Heart left ventricle (tissue), 16 donors: ENCODE results near the gene MAP2K5. TPM values are rescaled to one million over a fixed set of nuclear protein-coding genes. Genes with fewer than 3 reads are reported as not detected.

ENCODE experiments used
- ATAC-seq, 4 donors: fragments of 200-7000 bp; cut with Tn5 transposase; one replicate each; pipeline ENCODE4 v1.9.1; 2020 to 2022; ENCODE audit warnings: moderate library complexity in 4 of 4, mild to moderate bottlenecking in 3 of 4, moderate number of reproducible peaks in 1 of 4
- DNase-seq, 5 donors: peaks; one replicate each; pipeline ENCODE4 v3.0.0-alpha.2; 2020
- H3K27ac ChIP-seq, 12 donors: fragments of 200-600 bp; sonication (generic) in 4 of 12; one replicate each; pipeline versions ENCODE4 v1.5.0 to v1.8.0; 2016 to 2022; ENCODE audit warnings: mild to moderate bottlenecking in 2 of 12
- H3K27me3 ChIP-seq, 9 donors: fragments of 200-600 bp; sonication (generic) in 2 of 9; one replicate each; pipeline versions ENCODE4 v1.5.1 to v1.8.0; 2016 to 2022; ENCODE audit warnings: mild to moderate bottlenecking in 3 of 9
- H3K36me3 ChIP-seq, 9 donors: fragments of 200-600 bp; sonication (generic) in 2 of 9; one replicate each; pipeline versions ENCODE4 v1.5.0 to v1.8.0; 2018 to 2022; ENCODE audit warnings: mild to moderate bottlenecking in 2 of 9
- H3K4me1 ChIP-seq, 12 donors: fragments of 200-600 bp; sonication (generic) in 4 of 12; one replicate each; pipeline versions ENCODE4 v1.5.0 to v1.8.0; 2016 to 2022; ENCODE audit warnings: mild to moderate bottlenecking in 3 of 12
- H3K4me3 ChIP-seq, 12 donors: fragments of 200-600 bp; sonication (generic) in 4 of 12; one replicate each; pipeline versions ENCODE4 v1.5.0 to v1.8.0; 2017 to 2022; ENCODE audit warnings: mild to moderate bottlenecking in 9 of 12, moderate library complexity in 4 of 12
- H3K9me3 ChIP-seq, 12 donors: fragments of 200-600 bp; sonication (generic) in 4 of 12; one replicate each; pipeline versions ENCODE4 v1.5.0 to v1.8.0; 2016 to 2022; ENCODE audit warnings: mild to moderate bottlenecking in 1 of 12
- CTCF ChIP-seq, 12 donors: fragments of 200-600 bp; sonication (generic) in 4 of 12; IDR thresholded peaks; one replicate each; pipeline versions ENCODE4 v1.5.0 to v1.8.0; 2018 to 2022; ENCODE audit warnings: antibody characterized with exemption in 12 of 12, mild to moderate bottlenecking in 5 of 12
- POLR2A ChIP-seq, 2 donors: fragments of 450-650 bp; IDR thresholded peaks; one replicate each; pipeline ENCODE4 v1.6.1; 2017; ENCODE audit warnings: antibody characterized with exemption in 2 of 2, mild to moderate bottlenecking in 2 of 2, moderate library complexity in 2 of 2
- WGBS, 4 donors: extraction: QIAGEN DNeasy Blood & Tissue Kit in 2 of 4; methylation state at CpG; one replicate each; pipeline versions ENCODE4 v1.1.5 to v1.1.7; 2013 to 2018; 5-methylcytosine and 5-hydroxymethylcytosine counted together
- intact Hi-C, 10 donors: fragments of 100-400 bp; cut with DNase I; formaldehyde crosslinking; loops; one replicate each; pipeline versions ENCODE4 v1.11.1 to v1.14.2; 2022
- polyA plus RNA-seq, 2 donors: library from polyadenylated mRNA; stranded (reverse); fragments of 200-250 nt; gene quantifications; one replicate each; pipeline ENCODE4 v1.2.3, GENCODE V29; 2013
- total RNA-seq, 9 donors: library from RNA; depleted of rRNA in 2 of 9; stranded (reverse); fragments of >200 nt in 2 of 9; fragmentation: NEBNext Ultra II Directional in 3 of 9; extraction: Animal tissue kit (Norgen Biotek cat#: 25700) in 3 of 9; gene quantifications; one replicate each; pipeline versions ENCODE4 v1.1.0 to v1.2.4, GENCODE V29; 2016 to 2023
- donor health status: ischemic (EF 13 %, LVEDD 7.1; RV severe dilation, severe dysfunction).
- donor health status: healthy with polysubstance abuse.
- donor health status: DM: no; HTN: yes; CAD: no.
- donor health status: DM: no; HTN: no; CAD: no.
- donor health status: ischemic (EF 25% LVEDD 6.9; RV normal size, moderate dysfunction).
- donor health status: ischemic (EF 25% LVEDD 5.7; RV mildly dilated, moderate dysfunction).
- donor health status: healthy.
- donor health status: DM: yes; HTN: yes; CAD: no.
- donor health status: ischemic (EF 35%, LVEDD 5.7; RV mildly dilated, moderate dysfunction).
- donor health status: nonischemic (EF 11% LVEDD 7.7; RV severe dilation, severe dysfunction).
- donor health status: DM: yes; HTN: yes; CAD: no.
- donor health status: PGD.
- donor health status: ischemic (EF 29% LVEDD 5.4; RV normal size, mild dysfunction).
- donor health status: nonischemic (EF 23%, LVEDD 6.1; RV moderate dilation, normal function).

The MAP2K5 gene
- total and polyA plus RNA-seq, 11 donors: 8.1 to 32.0 (median 19.1) TPM

- TF ChIP-seq POLR2A (IDR thresholded peaks at IDR 0.05) (no peak), CTCF (IDR thresholded peaks at IDR 0.05) (no peak)
- DNase-seq (no peak), ATAC-seq (no peak)
- Histone ChIP-seq H3K27me3 (no peaks in the 10 kb centered on the region), H3K4me1 (peaks cover 0 to 20% (median 0%) of the 10 kb centered on the region in 12 donors), H3K27ac (no peak overlapping the region), H3K9me3 (no peaks in the 10 kb centered on the region), H3K36me3 (peaks cover 0 to 12% (median 0%) of the 10 kb centered on the region in 9 donors), H3K4me3 (no peak overlapping the region)
- 94 to 100% (median 96%) methylated on average over 5 to 7 of the region's 7 CpGs for WGBS, 4 donors
- intact Hi-C loops: no loop called here
These were observed 265.3 kb downstream of the MAP2K5 start for GRCh38 chr15:67807836-67808235.

GRCh38 chr15:67808821-67809220, 266.3 kb downstream of the MAP2K5 start:
- H3K27me3 ChIP-seq: no peaks in the 10 kb centered on the region
- peaks cover 0 to 12% (median 0%) of the 10 kb centered on the region in 9 donors for H3K36me3 ChIP-seq
- TF ChIP-seq POLR2A (IDR thresholded peaks at IDR 0.05) (no peak), CTCF (IDR thresholded peaks at IDR 0.05) (no peak)
- intact Hi-C loops: no loop called here
- peaks cover 0 to 20% (median 0%) of the 10 kb centered on the region in 12 donors for H3K4me1 ChIP-seq
- H3K9me3 ChIP-seq: no peaks in the 10 kb centered on the region
- 93 to 97% (median 96%) methylated on average over 7 of the region's 7 CpGs for WGBS, 4 donors
- no peak overlapping the region for H3K4me3 ChIP-seq
- no peak overlapping the region for H3K27ac ChIP-seq
- DNase-seq (no peak), ATAC-seq (no peak)

GRCh38 chr15:67809441-67809840, 266.9 kb downstream of the MAP2K5 start:
- H3K36me3 ChIP-seq: peaks cover 0 to 12% (median 0%) of the 10 kb centered on the region in 9 donors
- no peaks in the 10 kb centered on the region for H3K27me3 ChIP-seq
- DNase-seq (no peak), ATAC-seq (no peak)
- no peak overlapping the region for H3K4me3 ChIP-seq
- peaks cover 0 to 18% (median 0%) of the 10 kb centered on the region in 12 donors for H3K4me1 ChIP-seq
- H3K9me3 ChIP-seq: no peaks in the 10 kb centered on the region
- 94 to 98% (median 95%) methylated on average over 4 to 5 of the region's 5 CpGs for WGBS, 4 donors
- intact Hi-C loops: no loop called here
- no peak overlapping the region for H3K27ac ChIP-seq
- TF ChIP-seq CTCF (IDR thresholded peaks at IDR 0.05): no peak
- no peak for TF ChIP-seq POLR2A (IDR thresholded peaks at IDR 0.05)

DNA sequence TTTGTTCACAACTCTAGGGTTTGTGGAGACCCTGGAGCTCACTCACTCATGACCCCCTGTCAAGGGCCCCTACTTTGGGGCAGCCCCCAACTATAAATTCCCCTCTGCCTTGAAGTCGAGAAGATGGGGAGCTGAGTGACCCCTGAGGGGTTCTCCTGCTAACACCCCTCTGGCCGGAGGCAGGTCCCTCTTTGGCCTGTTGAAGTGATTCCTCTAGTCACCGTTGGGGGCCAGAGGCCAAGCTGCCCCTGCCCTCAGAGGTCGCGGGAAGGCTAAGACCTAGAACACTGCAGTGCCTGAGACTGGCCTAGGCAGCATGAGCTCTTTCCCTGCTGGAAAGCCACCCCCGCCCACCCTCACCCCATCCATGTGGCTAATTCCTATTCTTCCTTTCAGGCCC, 267.4 kb downstream of the MAP2K5 start:
- Histone ChIP-seq H3K9me3 (no peaks in the 10 kb centered on the region), H3K27me3 (peaks cover 0 to under 1% (median 0%) of the 10 kb centered on the region in 9 donors), H3K36me3 (peaks cover 0 to 12% (median 0%) of the 10 kb centered on the region in 9 donors), H3K4me3 (no peak overlapping the region), H3K27ac (no peak overlapping the region), H3K4me1 (peaks cover 0 to 13% (median 0%) of the 10 kb centered on the region in 12 donors)
- ATAC-seq (no peak), DNase-seq (no peak)
- intact Hi-C loops: no loop called here
- TF ChIP-seq POLR2A (IDR thresholded peaks at IDR 0.05) (no peak), CTCF (IDR thresholded peaks at IDR 0.05) (no peak)
- 91 to 94% (median 92%) methylated on average over 6 of the region's 6 CpGs for WGBS, 4 donors
